Fibroblast of villous mesenchyme (primary cell): ENCODE measurements around the gene HOXA1. TPM values are rescaled to one million over a fixed set of nuclear protein-coding genes. Genes with fewer than 3 reads are reported as not detected.

Experiments used
- DNase-seq: peaks from one replicate; pipeline ENCODE4 v3.0.0-alpha.2; 2010; ENCODE audit warnings: low read depth
- H3K4me3 ChIP-seq: 2 replicates; pipeline ENCODE4 v1.5.1; 2011; ENCODE audit warnings: low read depth, mild to moderate bottlenecking, low read length
- total RNA-seq: library from RNA; depleted of rRNA; stranded (reverse); fragments of >200 nt; gene quantifications from 2 replicates; pipeline ENCODE4 v1.2.3, GENCODE V29; 2012
- TF ChIP-seq, protein P1 (sequence below): IDR thresholded peaks from 2 replicates; pipeline ENCODE4 v1.5.1; 2012; ENCODE audit warnings: low read depth, mild to moderate bottlenecking, low read length; ENCODE audit not compliant: insufficient read depth

Gene HOXA1
- total RNA-seq, 1 donor = 0.43 TPM

DNA sequence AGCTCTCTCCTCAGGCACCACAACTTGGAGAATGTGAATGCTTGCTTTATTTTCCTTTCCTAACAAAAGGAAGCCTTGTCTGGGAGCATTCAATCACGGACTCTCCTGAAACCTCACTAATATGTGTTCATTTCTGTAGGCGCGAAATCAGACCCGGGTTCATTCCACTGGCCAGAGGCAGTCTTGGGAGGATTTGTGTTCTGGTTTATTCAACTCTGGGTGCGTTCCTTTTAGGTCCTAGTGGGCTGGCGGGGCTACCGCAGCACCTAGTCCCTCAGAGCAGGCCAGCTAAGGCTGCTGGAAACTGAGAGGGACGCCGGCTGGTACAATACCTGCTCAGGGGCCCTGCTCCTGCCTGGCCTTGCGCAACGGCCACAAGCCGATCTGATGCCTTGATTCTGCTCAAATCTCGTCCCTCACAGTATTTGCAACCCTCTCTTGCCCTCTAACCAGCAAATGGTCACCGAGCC is 27.2 kb upstream of the HOXA1 start:
- DNase-seq = no peak
- no peak overlapping the region for H3K4me3 ChIP-seq
- TF ChIP-seq, protein P1, sequence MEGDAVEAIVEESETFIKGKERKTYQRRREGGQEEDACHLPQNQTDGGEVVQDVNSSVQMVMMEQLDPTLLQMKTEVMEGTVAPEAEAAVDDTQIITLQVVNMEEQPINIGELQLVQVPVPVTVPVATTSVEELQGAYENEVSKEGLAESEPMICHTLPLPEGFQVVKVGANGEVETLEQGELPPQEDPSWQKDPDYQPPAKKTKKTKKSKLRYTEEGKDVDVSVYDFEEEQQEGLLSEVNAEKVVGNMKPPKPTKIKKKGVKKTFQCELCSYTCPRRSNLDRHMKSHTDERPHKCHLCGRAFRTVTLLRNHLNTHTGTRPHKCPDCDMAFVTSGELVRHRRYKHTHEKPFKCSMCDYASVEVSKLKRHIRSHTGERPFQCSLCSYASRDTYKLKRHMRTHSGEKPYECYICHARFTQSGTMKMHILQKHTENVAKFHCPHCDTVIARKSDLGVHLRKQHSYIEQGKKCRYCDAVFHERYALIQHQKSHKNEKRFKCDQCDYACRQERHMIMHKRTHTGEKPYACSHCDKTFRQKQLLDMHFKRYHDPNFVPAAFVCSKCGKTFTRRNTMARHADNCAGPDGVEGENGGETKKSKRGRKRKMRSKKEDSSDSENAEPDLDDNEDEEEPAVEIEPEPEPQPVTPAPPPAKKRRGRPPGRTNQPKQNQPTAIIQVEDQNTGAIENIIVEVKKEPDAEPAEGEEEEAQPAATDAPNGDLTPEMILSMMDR = no peak

- no peak for DNase-seq
Observed at GRCh38 chr7:27122077-27122910, 26.5 kb upstream of the HOXA1 start.

GRCh38 chr7:27121684-27122076 is 25.9 kb upstream of the HOXA1 start:
- DNase-seq = no peak
- TF ChIP-seq, protein P1 = no peak
- H3K4me3 ChIP-seq = no peak overlapping the region

More at GRCh38 chr7:27122077-27122910, 26.5 kb upstream of the HOXA1 start:
- H3K4me3 ChIP-seq = no peak overlapping the region
- TF ChIP-seq, protein P1 = no peak

DNA sequence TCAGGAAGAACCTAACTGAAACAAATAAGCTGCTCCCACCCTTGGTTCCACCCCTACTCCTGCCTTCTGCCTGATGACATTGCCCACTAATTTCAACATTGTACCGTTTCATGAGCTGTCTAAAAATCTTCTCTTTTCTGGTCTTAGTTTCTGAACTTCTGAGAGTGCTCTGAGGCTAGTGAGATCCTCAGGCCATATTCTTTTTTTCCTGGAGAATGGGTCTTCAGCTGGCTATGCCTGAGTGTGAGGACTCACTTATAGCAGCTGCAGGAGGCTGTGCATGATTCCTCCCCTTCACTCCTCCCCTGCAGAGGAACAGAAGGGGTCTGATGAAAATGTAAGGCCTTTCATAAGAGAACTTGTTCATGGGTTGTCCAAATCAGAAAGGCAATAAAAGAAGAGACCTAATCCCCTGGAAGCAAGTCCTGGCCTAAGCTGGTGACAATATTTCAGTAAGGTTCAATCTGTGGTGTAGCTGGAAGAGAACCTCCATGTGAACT is 23.7 kb upstream of the HOXA1 start:
- H3K4me3 ChIP-seq = no peak overlapping the region
- DNase-seq = no peak
- TF ChIP-seq, protein P1 = no peak

GRCh38 chr7:27118580-27118979 is 22.8 kb upstream of the HOXA1 start:
- DNase-seq = no peak
- no peak overlapping the region for H3K4me3 ChIP-seq

GRCh38 chr7:27117887-27118491 is 22.2 kb upstream of the HOXA1 start:
- no peak overlapping the region for H3K4me3 ChIP-seq

More at GRCh38 chr7:27118580-27118979, 22.8 kb upstream of the HOXA1 start:
- TF ChIP-seq, protein P1 = no peak

More at GRCh38 chr7:27117887-27118491, 22.2 kb upstream of the HOXA1 start:
- DNase-seq = no peak
- TF ChIP-seq, protein P1 = no peak
